A549 (cell line): ENCODE data around the gene PRCD.

Experiments used
- JUNB ChIP-seq: fragments of >200 bp; sonication (Bioruptor Twin); formaldehyde crosslinking; IDR thresholded peaks from 2 replicates; pipeline ENCODE4 v1.6.1; 2016
- PHF8 ChIP-seq: fragments of 200-600 bp; sonication (generic); IDR thresholded peaks from 2 replicates; pipeline ENCODE4 v1.6.1; 2016; ENCODE audit warnings: low read depth, mild to moderate bottlenecking, antibody characterized with exemption, moderate library complexity, borderline replicate concordance
- POLR2AphosphoS2 ChIP-seq: conservative IDR thresholded peaks from 2 replicates; pipeline ENCODE4 v1.6.1; 2012; ENCODE audit warnings: low read length, improper control_type of control experiment, inconsistent platforms
- RFX5 ChIP-seq: fragments of 450-650 bp; IDR thresholded peaks from 2 replicates; pipeline ENCODE4 v1.7.1; 2014; ENCODE audit warnings: antibody characterized with exemption, mild to moderate bottlenecking, moderate library complexity
- TP53 ChIP-seq: fragments of 250-450 bp; sonication (Bioruptor Pico); IDR thresholded peaks from 2 replicates; pipeline ENCODE4 v1.5.0; 2021; ENCODE audit warnings: mild to moderate bottlenecking, moderate library complexity
- USF2 ChIP-seq: fragments of 450-650 bp; IDR thresholded peaks from 2 replicates; pipeline ENCODE4 v1.6.1; 2014; ENCODE audit warnings: antibody characterized with exemption
- ZFP36 ChIP-seq: fragments of 450-650 bp; IDR thresholded peaks from 2 replicates; pipeline ENCODE4 v1.6.1; 2014; ENCODE audit warnings: borderline replicate concordance; ENCODE audit not compliant: partially characterized antibody

- TF ChIP-seq TP53 (CRISPR knock-in tag) (no peak), PHF8 (no peak), RFX5 (no peak), POLR2AphosphoS2 (no peak), ZFP36 (no peak), USF2 (no peak), JUNB (no peak)
Observed at GRCh38 chr17:76534831-76535732, 4.8 kb upstream of the PRCD start.
